Activated T-cell treated with anti-CD3 and anti-CD28 coated beads for 24 hours (primary cell): ENCODE data around the gene C1QTNF1.

Source experiments
- DNase-seq: peaks from one replicate; pipeline ENCODE4 v3.0.0-alpha.2; 2020; ENCODE audit warnings: low read depth

C1QTNF1 gene

GRCh38 chr17:79039886-79040285 is 15.9 kb downstream of the C1QTNF1 start:
- DNase-seq, result no peak

- DNase-seq, result no peak
These were observed 17.1 kb downstream of the C1QTNF1 start for GRCh38 chr17:79041041-79041570.

- no peak for DNase-seq
These were observed 17.9 kb downstream of the C1QTNF1 start for GRCh38 chr17:79041723-79042420.

DNA sequence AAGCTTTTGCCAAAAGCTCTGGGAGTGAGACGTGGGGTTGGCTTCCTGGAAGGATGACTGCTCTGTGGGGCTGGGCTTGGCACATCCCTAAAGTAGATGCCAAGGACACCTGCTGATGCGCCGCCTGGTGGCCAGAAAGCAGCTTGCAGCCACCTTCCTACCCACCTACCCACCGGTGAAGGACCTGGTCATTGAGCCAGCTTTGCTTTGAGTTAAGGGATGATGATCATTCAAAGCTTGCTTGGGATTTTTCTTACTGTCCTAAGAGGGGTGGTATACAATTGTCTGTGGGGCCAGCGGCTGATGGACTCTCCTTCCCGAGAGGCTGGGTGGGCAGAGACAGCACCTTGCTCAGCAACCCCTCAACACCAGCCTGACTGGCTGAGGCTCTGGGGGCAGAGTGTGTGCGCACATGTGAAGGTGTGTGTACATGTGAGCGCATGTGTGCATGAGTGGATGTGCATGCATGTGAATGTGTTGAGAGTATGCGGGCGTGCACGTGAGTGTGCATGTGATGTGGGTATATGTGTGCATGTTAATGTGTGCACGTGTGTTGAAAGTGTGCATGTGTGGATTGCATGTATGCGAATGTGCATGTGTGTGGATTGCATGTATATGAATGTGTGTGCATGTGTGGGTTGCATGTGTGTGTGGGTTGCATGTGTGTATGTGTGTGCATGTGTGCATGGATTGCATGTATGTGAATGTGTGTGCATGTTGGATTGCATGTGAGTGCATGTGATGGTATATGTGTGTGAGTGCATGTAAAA is 18.6 kb downstream of the C1QTNF1 start:
- peak; percentile 53 for DNase-seq

- DNase-seq, result no peak
These were observed 19.4 kb downstream of the C1QTNF1 start for GRCh38 chr17:79043191-79043930.

DNA sequence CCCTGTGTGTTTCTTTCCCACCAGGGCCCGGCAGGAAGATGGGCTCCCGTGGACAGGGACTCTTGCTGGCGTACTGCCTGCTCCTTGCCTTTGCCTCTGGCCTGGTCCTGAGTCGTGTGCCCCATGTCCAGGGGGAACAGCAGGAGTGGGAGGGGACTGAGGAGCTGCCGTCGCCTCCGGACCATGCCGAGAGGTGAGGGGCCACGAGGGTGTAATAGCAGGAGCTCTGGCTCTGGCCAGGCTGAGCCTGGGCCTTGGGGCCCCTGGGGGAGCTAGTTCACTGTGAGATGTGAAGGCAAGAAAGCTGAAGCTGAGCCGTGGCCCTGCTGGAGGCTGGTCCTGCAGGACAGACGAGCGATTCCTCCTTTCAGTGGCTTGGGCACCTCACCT is 20.0 kb downstream of the C1QTNF1 start:
- no peak for DNase-seq

- DNase-seq, result no peak
These were observed 20.5 kb downstream of the C1QTNF1 start for GRCh38 chr17:79044462-79044861.

DNA sequence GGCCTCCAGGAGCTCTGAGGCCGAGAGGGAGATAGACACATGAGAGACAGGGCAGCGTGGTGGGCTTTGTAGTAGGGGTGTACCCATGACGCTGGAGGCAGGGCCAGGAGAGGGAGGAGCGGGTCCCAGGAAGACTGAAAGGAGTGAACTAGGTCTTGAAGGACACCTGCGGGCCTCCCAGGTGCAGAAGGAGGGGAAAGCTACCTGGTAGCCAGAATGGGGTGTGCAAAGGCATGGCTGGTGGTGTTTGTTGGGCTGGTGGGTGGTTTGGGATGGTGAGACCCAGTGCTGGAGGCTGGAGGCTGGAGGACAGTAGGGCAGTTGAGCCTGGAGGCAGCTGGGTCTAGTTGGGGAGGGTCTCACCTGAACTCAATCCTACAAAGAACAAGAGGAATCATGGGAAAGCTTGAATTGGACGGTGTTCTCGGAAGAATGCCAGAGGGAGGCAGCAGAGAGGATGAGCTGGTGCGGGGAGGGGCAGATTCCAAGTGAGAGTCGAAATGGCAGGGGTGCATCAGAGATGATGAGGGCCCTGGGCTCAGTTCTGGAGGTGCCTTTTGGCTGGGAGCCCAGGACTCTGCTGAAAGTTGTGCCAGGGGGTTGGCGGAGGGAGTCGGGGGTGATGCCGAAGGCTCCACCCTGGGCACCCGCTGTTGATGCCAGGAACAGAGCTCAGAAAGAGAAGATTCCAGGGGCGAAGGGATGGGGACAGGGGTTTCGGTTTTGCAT is 21.2 kb downstream of the C1QTNF1 start:
- DNase-seq, result no peak

GRCh38 chr17:79045842-79046196 is 21.9 kb downstream of the C1QTNF1 start:
- DNase-seq, result peak; percentile 46

- DNase-seq, result no peak
These were observed 22.4 kb downstream of the C1QTNF1 start for GRCh38 chr17:79046197-79046915.

DNA sequence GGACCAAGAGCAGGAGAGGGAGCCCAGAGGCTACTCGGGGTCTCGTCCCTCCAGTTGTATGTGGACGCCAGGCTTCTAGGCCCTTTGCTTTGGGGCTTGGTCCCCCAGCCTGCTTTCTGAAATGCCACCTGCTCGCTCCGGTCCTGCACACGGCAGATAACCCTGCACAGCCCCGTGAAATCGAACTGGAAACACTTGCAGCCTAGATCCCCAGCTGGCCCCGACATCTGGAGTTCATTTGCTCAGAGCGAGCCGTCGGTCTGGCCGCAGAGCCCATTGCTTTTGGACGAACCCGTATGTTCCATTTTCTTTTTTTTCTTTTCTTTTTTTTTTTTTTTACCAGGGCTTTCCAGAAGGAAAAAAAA is 22.9 kb downstream of the C1QTNF1 start:
- DNase-seq, result no peak

DNA sequence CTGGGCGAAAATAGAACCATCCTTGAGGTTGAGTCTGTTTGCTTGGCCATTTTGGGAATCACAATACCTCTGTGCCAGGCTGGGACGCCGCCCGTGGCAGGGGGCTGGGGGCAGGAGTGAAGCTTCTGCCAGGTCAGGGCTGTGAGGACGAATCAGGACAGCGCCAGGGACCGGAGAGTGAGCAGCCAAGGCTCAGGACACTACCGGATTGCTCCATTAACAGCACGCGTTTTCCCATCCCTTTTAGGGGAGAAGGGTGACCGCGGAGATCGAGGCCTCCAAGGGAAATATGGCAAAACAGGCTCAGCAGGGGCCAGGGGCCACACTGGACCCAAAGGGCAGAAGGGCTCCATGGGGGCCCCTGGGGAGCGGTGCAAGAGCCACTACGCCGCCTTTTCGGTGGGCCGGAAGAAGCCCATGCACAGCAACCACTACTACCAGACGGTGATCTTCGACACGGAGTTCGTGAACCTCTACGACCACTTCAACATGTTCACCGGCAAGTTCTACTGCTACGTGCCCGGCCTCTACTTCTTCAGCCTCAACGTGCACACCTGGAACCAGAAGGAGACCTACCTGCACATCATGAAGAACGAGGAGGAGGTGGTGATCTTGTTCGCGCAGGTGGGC is 23.4 kb downstream of the C1QTNF1 start:
- no peak for DNase-seq

DNA sequence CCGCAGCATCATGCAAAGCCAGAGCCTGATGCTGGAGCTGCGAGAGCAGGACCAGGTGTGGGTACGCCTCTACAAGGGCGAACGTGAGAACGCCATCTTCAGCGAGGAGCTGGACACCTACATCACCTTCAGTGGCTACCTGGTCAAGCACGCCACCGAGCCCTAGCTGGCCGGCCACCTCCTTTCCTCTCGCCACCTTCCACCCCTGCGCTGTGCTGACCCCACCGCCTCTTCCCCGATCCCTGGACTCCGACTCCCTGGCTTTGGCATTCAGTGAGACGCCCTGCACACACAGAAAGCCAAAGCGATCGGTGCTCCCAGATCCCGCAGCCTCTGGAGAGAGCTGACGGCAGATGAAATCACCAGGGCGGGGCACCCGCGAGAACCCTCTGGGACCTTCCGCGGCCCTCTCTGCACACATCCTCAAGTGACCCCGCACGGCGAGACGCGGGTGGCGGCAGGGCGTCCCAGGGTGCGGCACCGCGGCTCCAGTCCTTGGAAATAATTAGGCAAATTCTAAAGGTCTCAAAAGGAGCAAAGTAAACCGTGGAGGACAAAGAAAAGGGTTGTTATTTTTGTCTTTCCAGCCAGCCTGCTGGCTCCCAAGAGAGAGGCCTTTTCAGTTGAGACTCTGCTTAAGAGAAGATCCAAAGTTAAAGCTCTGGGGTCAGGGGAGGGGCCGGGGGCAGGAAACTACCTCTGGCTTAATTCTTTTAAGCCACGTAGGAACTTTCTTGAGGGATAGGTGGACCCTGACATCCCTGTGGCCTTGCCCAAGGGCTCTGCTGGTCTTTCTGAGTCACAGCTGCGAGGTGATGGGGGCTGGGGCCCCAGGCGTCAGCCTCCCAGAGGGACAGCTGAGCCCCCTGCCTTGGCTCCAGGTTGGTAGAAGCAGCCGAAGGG is 24.2 kb downstream of the C1QTNF1 start:
- no peak for DNase-seq

DNA sequence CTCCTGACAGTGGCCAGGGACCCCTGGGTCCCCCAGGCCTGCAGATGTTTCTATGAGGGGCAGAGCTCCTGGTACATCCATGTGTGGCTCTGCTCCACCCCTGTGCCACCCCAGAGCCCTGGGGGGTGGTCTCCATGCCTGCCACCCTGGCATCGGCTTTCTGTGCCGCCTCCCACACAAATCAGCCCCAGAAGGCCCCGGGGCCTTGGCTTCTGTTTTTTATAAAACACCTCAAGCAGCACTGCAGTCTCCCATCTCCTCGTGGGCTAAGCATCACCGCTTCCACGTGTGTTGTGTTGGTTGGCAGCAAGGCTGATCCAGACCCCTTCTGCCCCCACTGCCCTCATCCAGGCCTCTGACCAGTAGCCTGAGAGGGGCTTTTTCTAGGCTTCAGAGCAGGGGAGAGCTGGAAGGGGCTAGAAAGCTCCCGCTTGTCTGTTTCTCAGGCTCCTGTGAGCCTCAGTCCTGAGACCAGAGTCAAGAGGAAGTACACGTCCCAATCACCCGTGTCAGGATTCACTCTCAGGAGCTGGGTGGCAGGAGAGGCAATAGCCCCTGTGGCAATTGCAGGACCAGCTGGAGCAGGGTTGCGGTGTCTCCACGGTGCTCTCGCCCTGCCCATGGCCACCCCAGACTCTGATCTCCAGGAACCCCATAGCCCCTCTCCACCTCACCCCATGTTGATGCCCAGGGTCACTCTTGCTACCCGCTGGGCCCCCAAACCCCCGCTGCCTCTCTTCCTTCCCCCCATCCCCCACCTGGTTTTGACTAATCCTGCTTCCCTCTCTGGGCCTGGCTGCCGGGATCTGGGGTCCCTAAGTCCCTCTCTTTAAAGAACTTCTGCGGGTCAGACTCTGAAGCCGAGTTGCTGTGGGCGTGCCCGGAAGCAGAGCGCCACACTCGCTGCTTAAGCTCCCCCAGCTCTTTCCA is 25.1 kb downstream of the C1QTNF1 start:
- no peak for DNase-seq

DNA sequence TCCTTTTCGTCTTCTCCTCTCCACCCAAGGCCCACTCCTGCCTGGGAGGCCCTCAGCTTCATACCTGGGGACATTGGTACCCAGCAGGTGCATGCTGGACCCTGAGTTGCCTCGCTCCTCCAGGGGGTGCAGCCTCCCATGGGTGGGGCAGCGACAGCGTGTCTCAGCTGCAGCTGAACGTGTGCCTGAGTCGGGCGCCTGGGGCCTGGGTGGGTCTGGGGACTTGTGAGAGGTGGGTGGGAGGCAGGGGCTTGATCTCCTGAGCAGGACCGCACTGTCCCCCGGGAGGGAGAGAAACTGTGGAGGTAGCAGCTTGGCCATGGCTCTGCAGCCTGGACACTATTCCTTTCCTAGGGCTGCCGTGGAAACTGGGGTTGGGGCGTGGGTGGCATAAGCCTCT is 25.9 kb downstream of the C1QTNF1 start:
- DNase-seq, result no peak

DNA sequence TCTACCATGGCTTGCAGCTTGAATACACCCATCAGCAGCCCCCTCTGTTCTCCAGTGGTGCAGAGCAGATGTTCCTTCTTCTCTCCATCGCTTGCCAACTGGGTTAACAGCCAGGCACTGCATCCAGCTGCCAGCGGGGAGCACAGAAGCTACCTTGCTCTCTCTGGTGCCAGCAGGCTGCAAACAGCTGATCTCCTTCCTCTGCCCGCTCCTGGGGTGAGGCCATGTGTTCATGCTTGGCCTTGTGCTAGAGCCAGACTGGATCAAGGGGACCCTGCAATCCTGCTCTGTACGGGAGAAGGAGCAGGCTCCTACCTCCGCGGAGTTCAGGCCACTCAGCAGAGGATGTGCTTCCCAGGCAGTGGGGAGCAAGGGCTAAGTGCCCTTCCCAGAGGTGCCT is 26.6 kb downstream of the C1QTNF1 start:
- no peak for DNase-seq

- no peak for DNase-seq
These were observed 27.3 kb downstream of the C1QTNF1 start for GRCh38 chr17:79051306-79051705.

DNA sequence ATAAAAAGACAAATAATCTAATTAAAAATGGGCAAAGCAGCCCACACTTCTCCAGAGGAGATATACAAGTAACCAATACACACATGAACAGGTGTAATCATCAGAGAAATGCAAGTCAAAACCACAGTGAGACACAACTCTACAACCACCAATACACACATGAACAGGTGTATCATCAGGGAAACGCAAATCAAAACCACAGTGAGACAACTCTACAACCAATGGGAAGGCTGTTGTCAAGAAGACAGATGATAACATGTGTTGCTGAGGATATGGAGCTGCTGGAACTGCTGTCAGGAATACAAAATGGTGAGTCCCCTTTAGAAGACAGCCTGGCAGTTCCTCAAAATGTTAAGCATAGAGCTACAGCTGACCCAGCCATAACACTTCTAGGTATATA is 28.2 kb downstream of the C1QTNF1 start:
- DNase-seq, result no peak
